Measurements from ENCODE around the gene TOP1.

TOP1 gene

GRCh38 chr20:41170386-41171105, 141.9 kb downstream of the TOP1 start:
- no peak for DNase-seq

- DNase-seq = no peak
Measured at GRCh38 chr20:41171736-41172295, 143.2 kb downstream of the TOP1 start.

- DNase-seq = no peak
Measured at GRCh38 chr20:41172296-41173140, 143.9 kb downstream of the TOP1 start.

DNA sequence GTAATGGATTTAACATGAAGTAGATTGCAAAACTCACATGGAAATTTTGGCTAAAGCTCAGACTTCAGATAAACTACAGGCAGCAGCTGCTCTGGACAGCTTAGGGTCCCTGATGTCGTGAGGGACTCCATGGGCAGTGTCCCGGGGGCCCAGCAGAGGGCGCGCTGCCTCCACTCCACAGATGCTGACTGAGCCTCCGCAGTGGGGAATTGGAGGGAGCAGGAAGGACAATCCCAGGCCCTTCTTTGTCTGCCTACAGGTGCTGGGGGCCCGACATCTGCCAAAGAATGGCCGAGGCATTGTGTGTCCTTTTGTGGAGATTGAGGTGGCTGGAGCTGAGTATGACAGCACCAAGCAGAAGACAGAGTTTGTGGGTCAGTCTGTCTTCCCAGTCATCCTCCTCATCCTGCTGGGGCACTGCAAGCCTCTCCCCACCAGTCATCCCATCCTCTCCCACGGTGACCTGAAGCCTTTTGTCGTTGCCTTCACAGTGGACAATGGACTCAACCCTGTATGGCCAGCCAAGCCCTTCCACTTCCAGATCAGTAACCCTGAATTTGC, 144.6 kb downstream of the TOP1 start:
- DNase-seq = peak; percentile 63 to 68

DNA sequence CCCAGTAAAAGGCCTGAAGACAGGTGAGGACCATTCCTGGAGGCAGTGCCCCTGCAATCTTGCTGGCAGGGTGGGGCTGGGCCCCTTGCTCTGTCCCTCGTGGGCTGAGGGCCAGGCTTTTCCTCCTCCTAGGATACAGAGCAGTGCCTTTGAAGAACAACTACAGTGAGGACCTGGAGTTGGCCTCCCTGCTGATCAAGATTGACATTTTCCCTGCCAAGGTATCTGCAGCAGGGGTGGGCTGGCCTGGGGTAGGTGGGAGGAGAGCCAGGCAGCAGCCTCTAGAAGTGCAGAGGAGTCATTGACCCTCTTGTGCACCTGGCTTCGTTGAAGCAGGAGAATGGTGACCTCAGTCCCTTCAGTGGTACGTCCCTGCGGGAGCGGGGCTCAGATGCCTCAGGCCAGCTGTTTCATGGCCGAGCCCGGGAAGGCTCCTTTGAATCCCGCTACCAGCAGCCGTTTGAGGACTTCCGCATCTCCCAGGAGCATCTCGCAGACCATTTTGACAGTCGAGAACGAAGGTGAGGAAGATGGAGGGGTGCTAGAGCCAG, 145.2 kb downstream of the TOP1 start:
- DNase-seq = no peak
